GM18861 (cell line): ENCODE measurements around the gene FOXP1.

Source experiments
- ATAC-seq: cut with Tn5 transposase; IDR thresholded peaks from one replicate; pipeline ENCODE4 v1.9.1; 2021; ENCODE audit not compliant: unreplicated experiment

FOXP1 gene

GRCh38 chr3:71583566-71584393 is at the start of gene FOXP1:
FOXP1 (minus strand) TSS chr3:71583728; CDS start chr3:71198381, 385,347 bp downstream.
- ATAC-seq: no peak

GRCh38 chr3:71629711-71630110 is 46.2 kb upstream of the FOXP1 start:
- no peak for ATAC-seq

DNA sequence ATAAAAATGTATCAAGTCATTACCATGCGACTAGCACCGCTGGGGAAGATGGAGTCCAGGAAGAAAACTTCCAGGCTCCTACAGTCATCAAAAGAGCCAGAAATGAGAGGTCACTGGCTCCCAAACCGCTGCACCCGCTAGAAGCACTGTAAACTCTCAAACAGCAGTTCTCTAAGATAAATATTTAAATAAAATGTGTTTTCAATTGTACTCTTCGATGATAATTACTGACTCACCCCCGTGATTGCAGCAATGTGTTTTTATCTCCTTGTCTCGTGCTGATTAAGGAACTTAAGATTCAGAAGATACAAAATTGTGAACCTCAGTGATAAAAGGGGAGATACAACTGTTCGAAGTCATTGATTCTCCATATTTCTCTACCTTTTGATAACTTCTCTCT is 45.8 kb upstream of the FOXP1 start:
- no peak for ATAC-seq

GRCh38 chr3:71628522-71628921 is 45.0 kb upstream of the FOXP1 start:
- ATAC-seq: no peak

GRCh38 chr3:71625676-71626075 is 42.1 kb upstream of the FOXP1 start:
- no peak for ATAC-seq

DNA sequence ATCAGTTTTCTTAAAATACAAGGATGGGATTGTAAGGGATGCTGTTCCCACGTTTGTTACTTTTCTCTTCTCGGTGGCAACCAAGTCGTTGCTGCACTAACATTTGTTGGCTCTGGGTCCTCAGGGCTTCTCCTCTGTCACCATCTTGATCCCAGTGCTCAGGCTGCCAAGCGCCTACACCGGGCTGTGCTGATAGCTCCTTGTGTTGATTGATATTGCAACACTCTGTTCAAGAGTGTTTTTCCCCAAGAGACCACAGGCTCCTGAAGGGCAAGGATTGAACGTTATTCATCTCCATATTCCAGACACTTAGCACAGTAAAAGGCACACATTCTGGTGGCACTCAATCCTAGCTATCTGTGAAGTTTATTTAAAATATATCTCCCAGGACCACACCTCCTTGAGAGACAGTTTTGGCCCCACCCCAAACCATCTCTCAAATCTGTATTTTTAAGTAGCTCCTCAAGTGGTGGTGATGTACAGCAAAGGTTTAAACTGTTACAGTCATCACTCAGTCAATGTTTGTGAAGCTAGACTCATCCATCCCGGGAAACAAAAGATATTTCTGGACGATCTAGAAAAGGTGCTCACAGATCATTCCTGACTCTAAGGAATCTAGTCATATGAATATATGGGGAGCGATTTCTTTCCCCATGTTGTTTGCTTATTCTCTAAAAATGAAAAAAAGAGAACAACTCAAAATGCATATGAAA is 38.5 kb upstream of the FOXP1 start:
- no peak for ATAC-seq

GRCh38 chr3:71618538-71618937 is 35.0 kb upstream of the FOXP1 start:
- no peak for ATAC-seq

DNA sequence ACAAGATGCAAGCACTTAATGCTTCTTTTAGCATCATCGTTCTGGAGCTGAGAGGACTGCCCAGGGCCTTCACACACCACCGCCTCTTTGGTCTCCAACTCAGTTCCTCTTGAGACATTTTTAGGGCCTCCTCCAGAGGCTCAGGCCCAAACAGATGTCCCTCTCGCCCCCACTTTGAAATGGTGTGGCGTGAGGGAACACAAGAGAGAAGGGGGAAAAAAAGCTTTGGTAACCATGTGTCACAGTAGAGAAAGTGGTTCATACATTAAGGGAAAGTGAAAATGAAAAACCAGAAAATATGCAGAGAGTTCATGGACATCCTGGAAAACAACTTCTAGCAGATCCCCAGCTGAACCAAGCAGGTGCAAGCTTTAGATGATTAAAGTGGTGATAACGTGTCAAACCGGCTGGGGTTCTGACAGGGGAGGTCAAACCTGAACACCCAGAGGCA is 33.1 kb upstream of the FOXP1 start:
- ATAC-seq: no peak

DNA sequence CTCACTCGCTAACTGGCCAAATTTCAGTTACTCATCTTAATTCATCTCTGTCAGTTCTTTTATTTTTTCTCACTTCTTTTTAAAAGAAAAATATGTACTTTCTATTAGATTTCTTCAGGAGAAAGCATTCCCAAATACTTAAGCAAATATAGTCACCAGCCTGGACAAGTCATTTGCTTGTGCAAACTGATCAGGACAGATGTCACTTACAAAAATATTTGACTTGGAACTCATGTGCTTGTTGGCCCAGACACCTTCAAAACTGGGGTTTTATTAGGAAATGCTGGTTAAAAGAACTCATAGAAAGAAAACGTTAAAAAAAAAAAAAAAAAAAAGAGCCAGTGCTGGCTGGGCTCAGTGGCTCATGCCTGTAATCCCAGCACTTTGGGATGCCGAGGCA is 31.3 kb upstream of the FOXP1 start:
- no peak for ATAC-seq

- ATAC-seq: no peak
Observed at GRCh38 chr3:71614426-71614825, 30.9 kb upstream of the FOXP1 start.

GRCh38 chr3:71611099-71611498 is 27.6 kb upstream of the FOXP1 start:
- ATAC-seq: no peak

DNA sequence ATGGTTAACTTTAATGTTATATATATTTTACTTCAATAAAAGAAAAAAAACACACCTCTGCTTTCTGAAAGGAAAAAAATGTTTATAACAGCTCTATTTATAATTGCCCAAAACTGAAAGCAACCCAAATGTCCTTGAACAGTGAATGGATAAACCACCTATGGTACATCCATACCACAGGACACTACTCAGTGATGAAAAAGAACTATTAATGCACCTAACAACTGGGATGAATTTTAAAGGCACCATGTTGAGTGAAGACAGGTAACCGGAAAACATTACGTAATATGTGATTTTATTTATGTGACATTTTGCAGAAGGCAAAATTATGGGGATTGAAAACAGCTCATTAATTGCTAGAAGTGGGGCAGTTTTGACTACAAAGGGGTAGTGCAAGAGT is 23.8 kb upstream of the FOXP1 start:
- no peak for ATAC-seq

DNA sequence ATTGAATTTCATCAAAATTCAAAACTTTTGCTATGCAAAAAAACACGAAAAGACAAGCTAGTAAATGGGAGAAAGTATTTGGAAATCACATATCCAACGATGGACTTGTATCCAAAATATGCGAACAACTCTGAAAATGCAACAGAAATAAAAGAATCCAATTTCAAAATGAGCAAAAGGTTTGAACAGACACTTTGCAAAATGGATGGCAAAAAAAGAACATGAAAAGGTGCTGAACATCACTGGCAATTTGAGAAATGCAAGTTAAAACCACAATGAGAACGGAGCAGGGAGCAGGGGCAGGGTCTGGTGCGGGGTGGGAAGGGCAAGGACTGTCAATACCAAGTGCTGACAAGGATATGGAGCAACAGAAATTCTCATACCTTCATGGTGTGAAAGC is 23.1 kb upstream of the FOXP1 start:
- no peak for ATAC-seq

DNA sequence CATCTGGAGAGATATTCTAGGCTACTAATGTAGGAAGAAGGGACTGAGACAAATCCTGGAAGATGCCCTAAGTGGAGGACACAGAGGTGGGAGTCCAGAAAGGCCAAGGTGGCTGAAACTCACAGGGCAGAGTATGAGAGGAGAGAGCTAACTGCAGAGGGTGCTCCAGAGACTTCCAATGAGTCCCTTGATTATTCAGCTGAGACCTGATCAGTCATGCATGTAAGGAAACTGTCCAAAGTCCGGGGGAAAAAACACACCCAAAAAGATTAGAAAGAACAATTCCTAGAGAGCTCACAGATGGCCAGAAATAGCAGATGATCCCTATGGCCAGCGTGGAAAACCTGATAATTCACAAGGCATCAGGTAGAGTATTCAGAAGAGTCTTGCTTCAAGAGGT is 18.7 kb upstream of the FOXP1 start:
- ATAC-seq: no peak

DNA sequence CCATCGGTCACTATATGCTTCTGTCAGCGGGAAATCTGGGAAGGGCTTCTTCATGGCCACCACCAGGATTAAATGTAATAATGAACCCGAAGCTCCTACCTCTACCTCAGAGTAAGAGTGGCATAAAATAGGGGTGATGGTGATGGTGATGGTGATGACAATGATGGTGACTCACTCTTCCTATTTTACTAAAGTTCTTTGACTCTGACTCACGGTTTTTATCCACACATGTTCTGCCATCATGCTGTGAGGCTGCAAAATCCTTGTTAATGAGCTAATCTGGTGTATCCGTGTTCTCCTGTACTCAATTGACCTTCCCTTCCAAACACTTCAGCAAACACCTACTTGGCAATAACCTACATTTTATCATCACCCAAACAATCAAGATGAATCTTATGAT is 18.3 kb upstream of the FOXP1 start:
- no peak for ATAC-seq

DNA sequence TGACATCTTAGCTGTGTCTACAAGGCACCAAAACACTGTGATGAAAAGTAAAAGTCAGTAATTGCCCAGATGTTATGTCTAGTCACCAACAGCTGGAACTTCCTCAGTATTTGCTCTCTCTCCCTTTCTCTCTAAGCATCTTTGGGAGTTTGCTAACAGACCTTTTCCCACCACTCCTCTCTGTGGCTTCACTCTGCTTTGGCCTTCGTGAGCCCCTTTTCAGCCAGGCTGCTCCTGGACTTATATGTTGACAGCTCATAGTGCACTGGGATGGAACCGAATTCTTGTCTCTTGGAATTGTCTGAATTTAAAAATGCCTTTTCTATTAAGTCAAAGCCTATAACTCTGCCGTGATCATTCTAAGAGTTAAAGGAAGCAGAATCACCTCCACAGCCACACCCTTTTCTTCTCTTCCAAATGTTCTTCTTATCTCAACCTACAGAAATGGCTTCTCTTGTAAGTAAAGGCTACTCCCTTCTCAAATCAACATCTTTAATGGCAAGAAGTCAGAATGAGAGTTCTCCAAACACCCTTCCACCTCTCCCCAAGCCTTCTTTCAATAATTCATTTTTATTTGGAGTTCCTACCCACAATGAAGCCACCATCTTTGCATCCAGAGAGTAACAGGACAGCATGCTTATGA is 17.2 kb upstream of the FOXP1 start:
- no peak for ATAC-seq

GRCh38 chr3:71599416-71599815 is 15.9 kb upstream of the FOXP1 start:
- ATAC-seq: no peak

- ATAC-seq: no peak
Observed at GRCh38 chr3:71598292-71598691, 14.8 kb upstream of the FOXP1 start.

- ATAC-seq: no peak
Observed at GRCh38 chr3:71597286-71597685, 13.8 kb upstream of the FOXP1 start.

- no peak for ATAC-seq
Observed at GRCh38 chr3:71593106-71593505, 9.6 kb upstream of the FOXP1 start.

DNA sequence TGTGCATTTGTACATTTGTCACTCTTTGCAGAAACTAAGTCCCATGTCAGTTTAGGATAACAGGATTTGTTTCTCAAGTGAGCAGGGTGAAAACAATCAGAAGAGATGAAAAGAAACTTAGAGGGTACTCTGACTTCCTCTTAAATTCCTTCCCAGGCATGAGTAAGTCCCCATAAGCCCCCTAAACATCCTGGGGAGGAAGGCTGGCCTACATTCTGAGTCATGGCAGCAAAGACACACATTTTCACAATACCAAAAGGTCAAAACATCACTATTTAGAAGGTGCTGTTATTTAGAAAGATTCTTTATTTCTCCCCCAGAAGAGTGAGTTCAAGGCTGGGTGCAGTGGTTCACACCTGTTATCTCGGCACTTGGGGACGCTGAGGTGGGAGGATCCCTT is 7.6 kb upstream of the FOXP1 start:
- no peak for ATAC-seq

DNA sequence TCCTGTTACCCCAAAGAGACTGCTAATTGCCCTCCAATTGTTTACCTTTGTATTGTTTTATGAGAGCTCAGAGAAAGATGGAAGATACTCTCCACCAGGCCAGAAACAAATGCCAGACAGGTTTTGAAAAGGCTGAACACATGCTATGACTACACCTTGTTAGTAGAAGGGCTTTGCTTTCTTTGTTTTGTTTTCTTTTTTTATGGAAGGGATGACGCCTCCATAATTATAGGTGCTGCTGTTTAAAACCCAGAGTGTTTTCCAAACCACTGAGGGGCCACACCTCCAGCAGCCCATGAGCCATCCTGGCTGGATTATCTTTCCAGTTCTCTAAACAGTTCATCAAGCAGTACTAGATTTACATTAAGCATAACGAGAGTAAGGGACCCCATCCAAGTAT is 5.6 kb upstream of the FOXP1 start:
- no peak for ATAC-seq
